Measurements from ENCODE around the gene TSR2.

DNA sequence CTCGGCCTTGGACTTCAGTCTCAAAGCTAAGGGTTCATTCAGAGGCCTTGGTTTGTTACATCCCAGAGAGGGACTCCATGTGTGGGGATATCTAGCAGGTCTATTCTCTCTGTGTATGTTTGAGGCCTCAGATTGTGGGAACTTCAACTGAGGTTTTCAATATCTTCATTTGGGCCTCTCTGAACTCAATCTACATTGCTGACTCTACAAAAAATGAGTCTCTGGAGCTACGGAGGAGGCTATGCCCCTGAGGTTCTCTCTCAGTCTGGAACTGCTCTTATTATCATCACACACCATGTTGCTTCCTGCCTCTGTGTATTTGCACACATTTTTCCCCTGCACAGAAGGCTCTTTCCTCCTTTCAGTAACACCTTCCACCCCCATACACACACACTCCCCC lies 5.1 kb upstream of the TSR2 start:
- TF ChIP-seq SIN3A (IDR thresholded peaks at IDR 0.05; ENCODE audit: borderline replicate concordance, insufficient read depth, low read length) (no peak), TAF1 (IDR thresholded peaks at IDR 0.05; ENCODE audit: borderline replicate concordance, insufficient read depth, low read length) (no peak), REST (IDR thresholded peaks at IDR 0.05; ENCODE audit: insufficient read depth in 1 of 2, low read depth in 2 of 2, low read length in 2 of 2) (no peak)

All from PFSK-1 (cell line).